ENCODE measurements around the gene GPC5.

- TF ChIP-seq, protein P1, sequence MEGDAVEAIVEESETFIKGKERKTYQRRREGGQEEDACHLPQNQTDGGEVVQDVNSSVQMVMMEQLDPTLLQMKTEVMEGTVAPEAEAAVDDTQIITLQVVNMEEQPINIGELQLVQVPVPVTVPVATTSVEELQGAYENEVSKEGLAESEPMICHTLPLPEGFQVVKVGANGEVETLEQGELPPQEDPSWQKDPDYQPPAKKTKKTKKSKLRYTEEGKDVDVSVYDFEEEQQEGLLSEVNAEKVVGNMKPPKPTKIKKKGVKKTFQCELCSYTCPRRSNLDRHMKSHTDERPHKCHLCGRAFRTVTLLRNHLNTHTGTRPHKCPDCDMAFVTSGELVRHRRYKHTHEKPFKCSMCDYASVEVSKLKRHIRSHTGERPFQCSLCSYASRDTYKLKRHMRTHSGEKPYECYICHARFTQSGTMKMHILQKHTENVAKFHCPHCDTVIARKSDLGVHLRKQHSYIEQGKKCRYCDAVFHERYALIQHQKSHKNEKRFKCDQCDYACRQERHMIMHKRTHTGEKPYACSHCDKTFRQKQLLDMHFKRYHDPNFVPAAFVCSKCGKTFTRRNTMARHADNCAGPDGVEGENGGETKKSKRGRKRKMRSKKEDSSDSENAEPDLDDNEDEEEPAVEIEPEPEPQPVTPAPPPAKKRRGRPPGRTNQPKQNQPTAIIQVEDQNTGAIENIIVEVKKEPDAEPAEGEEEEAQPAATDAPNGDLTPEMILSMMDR (conservative IDR thresholded peaks at IDR 0.05; ENCODE audit: low read depth, low read length): no peak
- TF ChIP-seq EZH2 (IDR thresholded peaks at IDR 0.05; ENCODE audit: borderline replicate concordance, low read depth, low read length, poor library complexity, severe bottlenecking): no peak
These were observed 1406.5 kb downstream of the GPC5 start for GRCh38 chr13:92804926-92805325.

Data from A673 (cell line).